Measurements from ENCODE around the gene NFIX.

NFIX gene

GRCh38 chr19:13034636-13035035 lies 39.4 kb downstream of the NFIX start:
- TF ChIP-seq ZNF274 (IDR thresholded peaks at IDR 0.05; ENCODE audit: low read depth, low read length) = no peak
- no peak overlapping the region for H3K4me3 ChIP-seq (ENCODE audit: low read length)

- no peak for TF ChIP-seq ZNF274 (IDR thresholded peaks at IDR 0.05; ENCODE audit: low read depth, low read length)
- H3K4me3 ChIP-seq (ENCODE audit: low read length) = no peak overlapping the region
Observed at GRCh38 chr19:13035820-13036365, 40.6 kb downstream of the NFIX start.

GRCh38 chr19:13036366-13036976 lies 41.2 kb downstream of the NFIX start:
- H3K4me3 ChIP-seq (ENCODE audit: low read length) = no peak overlapping the region
- TF ChIP-seq ZNF274 (IDR thresholded peaks at IDR 0.05; ENCODE audit: low read depth, low read length) = no peak

- no peak overlapping the region for H3K4me3 ChIP-seq (ENCODE audit: low read length)
- TF ChIP-seq ZNF274 (IDR thresholded peaks at IDR 0.05; ENCODE audit: low read depth, low read length) = no peak
Observed at GRCh38 chr19:13037161-13037560, 41.9 kb downstream of the NFIX start.

- H3K4me3 ChIP-seq (ENCODE audit: low read length) = no peak overlapping the region
- TF ChIP-seq ZNF274 (IDR thresholded peaks at IDR 0.05; ENCODE audit: low read depth, low read length) = no peak
Observed at GRCh38 chr19:13037731-13038130, 42.5 kb downstream of the NFIX start.

- TF ChIP-seq ZNF274 (IDR thresholded peaks at IDR 0.05; ENCODE audit: low read depth, low read length) = no peak
- no peak overlapping the region for H3K4me3 ChIP-seq (ENCODE audit: low read length)
Observed at GRCh38 chr19:13038306-13039210, 43.3 kb downstream of the NFIX start.

- TF ChIP-seq ZNF274 (IDR thresholded peaks at IDR 0.05; ENCODE audit: low read depth, low read length) = no peak
- H3K4me3 ChIP-seq (ENCODE audit: low read length) = no peak overlapping the region
Observed at GRCh38 chr19:13039211-13039789, 44.0 kb downstream of the NFIX start.

GRCh38 chr19:13040232-13040947 lies 45.1 kb downstream of the NFIX start:
- no peak overlapping the region for H3K4me3 ChIP-seq (ENCODE audit: low read length)
- no peak for TF ChIP-seq ZNF274 (IDR thresholded peaks at IDR 0.05; ENCODE audit: low read depth, low read length)

GRCh38 chr19:13040948-13041292 lies 45.6 kb downstream of the NFIX start:
- TF ChIP-seq ZNF274 (IDR thresholded peaks at IDR 0.05; ENCODE audit: low read depth, low read length) = no peak

GRCh38 chr19:13042443-13043130 lies 47.3 kb downstream of the NFIX start:
- TF ChIP-seq ZNF274 (IDR thresholded peaks at IDR 0.05; ENCODE audit: low read depth, low read length) = no peak
- no peak overlapping the region for H3K4me3 ChIP-seq (ENCODE audit: low read length)

More at GRCh38 chr19:13040948-13041292, 45.6 kb downstream of the NFIX start:
- no peak overlapping the region for H3K4me3 ChIP-seq (ENCODE audit: low read length)

GRCh38 chr19:13043285-13043684 lies 48.0 kb downstream of the NFIX start:
- no peak overlapping the region for H3K4me3 ChIP-seq (ENCODE audit: low read length)
- no peak for TF ChIP-seq ZNF274 (IDR thresholded peaks at IDR 0.05; ENCODE audit: low read depth, low read length)

- no peak overlapping the region for H3K4me3 ChIP-seq (ENCODE audit: low read length)
Observed at GRCh38 chr19:13044231-13044836, 49.1 kb downstream of the NFIX start.

GRCh38 chr19:13045812-13046211 lies 50.5 kb downstream of the NFIX start:
- no peak overlapping the region for H3K4me3 ChIP-seq (ENCODE audit: low read length)
- TF ChIP-seq ZNF274 (IDR thresholded peaks at IDR 0.05; ENCODE audit: low read depth, low read length) = no peak

More at GRCh38 chr19:13044231-13044836, 49.1 kb downstream of the NFIX start:
- TF ChIP-seq ZNF274 (IDR thresholded peaks at IDR 0.05; ENCODE audit: low read depth, low read length) = no peak

All from GM08714 (cell line).